ENCODE measurements around the gene SLC4A4.

SLC4A4 gene

GRCh38 chr4:71415491-71415890 lies 76.7 kb downstream of the SLC4A4 start:
- peak; percentile 26 for DNase-seq (ENCODE audit: low read depth)

GRCh38 chr4:71417150-71417549 lies 78.3 kb downstream of the SLC4A4 start:
- DNase-seq (ENCODE audit: low read depth), result no peak

DNA sequence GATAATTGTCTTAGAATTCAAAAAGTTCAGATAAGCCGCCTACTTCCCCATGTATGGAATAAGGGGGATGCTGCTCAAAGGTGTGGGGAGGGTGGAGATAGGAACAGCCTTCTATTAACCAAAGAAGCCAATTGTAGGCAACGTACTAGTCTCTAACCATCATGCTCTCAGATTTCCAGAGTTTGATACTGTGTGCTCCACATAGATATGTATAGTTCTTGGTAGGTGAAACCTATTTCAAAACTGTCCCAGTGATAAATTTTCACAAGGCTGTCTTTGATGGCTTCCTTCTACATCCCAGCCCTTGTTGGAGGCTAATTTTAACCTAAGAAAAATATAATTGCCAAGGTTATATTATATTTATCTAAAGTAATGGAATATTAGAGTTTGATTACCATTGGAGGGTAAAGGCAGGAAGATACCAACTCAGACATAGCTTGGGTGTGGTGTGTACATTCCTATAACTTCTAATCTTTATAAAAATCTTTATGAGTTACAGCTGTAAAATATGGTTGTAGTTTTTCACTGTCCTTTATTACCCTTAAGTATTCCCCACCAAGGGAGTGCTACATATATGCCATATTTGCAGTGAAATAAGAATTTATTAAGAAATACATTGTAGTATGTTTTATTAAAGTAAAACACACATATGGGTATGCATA lies 87.7 kb downstream of the SLC4A4 start:
- DNase-seq (ENCODE audit: low read depth), result no peak

DNA sequence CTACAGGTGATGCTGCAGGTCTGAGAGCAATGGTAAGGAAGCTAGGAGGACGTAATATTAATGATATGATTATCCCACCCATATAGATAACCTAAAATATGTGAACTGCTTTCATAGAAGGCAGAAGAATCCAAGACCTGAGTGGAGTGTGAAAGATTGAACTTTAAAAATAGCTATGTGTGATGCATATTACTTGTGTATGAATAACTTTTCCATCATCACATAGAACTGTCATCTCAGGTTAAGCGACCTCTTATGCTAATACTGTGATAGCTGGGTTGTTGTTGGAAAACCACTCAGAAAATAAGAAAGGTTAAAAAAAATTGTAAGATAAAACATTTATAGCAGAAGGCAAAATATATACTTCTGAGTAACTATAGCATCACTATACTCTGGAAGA lies 90.3 kb downstream of the SLC4A4 start:
- no peak for DNase-seq (ENCODE audit: low read depth)

- no peak for DNase-seq (ENCODE audit: low read depth)
Measured at GRCh38 chr4:71429962-71430361, 91.1 kb downstream of the SLC4A4 start.

DNA sequence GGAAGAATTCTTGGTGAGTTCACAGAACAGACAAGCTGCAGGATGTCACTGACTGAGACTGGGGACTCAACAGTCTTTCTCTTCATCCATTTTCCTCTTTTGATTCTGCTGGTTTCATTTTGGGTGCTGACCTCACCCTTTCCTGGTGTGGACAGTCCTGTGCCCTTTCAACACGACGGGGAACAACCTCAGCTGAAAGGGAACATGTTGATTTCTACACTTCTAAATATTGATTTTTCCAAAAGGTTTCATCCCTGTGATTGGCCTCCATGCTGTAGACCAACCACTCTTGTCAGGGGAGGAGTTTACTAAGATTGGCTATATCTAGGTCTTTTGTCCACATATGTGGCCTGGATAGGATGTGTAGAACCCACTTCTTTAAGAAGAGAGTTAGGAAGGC lies 91.8 kb downstream of the SLC4A4 start:
- DNase-seq (ENCODE audit: low read depth), result no peak

- DNase-seq (ENCODE audit: low read depth), result no peak
Measured at GRCh38 chr4:71440612-71441011, 101.8 kb downstream of the SLC4A4 start.

DNA sequence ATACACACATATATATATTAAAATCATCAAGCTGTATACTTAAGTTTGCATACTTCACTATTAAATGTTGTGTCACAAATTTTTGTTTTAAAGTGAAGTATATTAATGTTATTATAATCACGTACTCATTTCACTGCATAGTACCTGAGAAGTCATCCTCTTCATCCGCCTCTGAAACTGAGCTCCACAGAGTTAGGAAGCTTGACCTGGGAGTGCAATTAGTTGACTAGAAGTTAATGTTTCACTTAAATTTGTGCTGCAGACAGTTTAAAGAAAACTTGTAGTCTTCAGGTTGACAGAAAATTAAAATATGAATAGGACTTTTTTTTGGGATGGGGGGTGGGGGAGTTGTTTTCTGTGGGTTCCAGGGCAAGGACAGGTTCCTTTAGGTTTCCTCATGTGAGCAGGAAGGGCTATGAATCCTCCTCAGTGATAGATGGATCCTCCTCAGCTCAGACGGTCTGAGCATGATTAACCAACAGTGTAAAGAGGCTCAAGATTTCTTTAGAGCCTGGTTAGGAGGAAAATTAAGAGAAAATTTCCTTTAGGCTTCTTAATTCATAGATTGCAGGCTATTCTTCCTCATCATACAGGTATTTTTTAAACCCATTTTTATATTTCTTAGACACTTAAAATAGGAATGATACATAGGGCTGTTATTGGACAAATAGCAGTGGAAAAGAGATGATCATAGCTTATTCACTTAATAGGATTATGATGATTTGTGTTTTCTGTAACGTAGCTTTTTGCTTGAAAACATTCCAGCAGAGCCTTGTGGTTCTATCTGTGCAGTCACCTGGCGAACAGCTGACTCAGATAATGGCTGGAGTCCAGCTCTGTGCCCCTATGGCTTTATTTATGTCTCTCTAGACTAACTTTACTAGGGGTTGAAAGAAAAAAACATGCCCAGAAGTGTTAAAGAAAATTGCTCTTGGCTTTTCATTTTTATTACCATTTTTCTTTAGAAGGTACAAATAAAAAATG lies 102.7 kb downstream of the SLC4A4 start:
- no peak for DNase-seq (ENCODE audit: low read depth)

- no peak for DNase-seq (ENCODE audit: low read depth)
Measured at GRCh38 chr4:71442336-71442735, 103.5 kb downstream of the SLC4A4 start.

DNA sequence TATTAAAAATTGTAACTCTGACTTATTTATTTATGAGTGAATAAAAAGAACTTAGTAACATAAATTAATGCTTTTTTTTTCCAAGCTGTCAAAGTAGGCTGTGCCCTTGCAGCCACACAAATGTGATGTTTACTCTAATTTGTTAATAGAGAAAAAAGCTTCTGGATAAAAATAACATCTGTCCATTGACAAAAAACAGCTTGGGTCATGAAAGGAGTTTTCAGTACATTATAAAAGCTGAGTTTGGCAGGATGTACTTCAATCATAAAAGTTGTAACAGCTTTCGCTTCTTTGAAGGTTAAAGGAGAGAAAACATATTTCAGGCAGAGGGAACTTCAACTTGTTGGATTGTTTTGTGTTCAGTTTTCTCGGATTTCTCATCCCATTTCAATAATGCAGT lies 105.6 kb downstream of the SLC4A4 start:
- no peak for DNase-seq (ENCODE audit: low read depth)

DNA sequence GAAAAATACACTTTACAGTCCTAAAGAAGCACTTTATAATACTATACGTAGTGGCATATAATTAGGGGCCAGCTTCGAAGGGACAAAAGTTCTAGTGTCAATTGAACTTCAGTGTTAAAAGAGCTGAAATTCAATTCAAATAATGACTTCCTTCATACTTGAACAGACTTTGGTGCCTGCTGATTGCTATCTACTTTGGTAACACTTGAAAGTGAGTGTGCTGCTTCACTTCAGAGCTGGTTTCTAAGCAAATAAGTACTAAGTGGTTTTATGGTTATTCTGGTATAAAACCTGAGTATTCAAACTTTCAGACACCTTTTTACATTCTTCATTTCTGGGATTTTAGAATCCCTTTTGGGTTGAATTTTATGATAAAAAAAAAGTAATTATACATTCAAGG lies 107.0 kb downstream of the SLC4A4 start:
- no peak for DNase-seq (ENCODE audit: low read depth)

DNA sequence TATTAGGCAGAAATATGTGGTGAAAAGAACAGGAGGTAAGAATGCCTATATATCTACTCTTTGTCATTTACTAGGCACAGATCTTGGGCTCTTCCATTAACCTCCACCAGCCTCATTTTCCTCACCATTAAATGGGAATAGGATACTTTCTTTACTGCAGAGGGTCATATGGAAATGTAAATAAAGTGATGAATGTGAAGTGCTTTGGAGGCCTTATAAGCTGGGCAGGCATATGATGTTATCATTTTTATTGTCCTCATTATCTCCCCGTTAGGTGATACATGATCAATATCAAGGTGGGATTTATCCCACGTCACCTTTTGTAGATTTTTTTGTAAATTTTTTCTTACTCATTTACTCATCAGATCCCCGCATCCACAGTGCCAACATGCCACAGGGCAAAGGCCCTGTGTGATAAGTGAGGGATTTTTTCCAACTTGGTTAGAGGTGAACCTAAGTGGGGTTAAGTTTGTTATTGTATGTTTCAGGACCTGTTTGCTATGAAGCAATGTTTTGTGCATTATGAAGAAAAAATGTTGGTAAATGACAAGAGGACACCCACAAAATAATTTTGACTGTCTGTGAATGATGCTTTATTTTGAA lies 107.8 kb downstream of the SLC4A4 start:
- no peak for DNase-seq (ENCODE audit: low read depth)

DNA sequence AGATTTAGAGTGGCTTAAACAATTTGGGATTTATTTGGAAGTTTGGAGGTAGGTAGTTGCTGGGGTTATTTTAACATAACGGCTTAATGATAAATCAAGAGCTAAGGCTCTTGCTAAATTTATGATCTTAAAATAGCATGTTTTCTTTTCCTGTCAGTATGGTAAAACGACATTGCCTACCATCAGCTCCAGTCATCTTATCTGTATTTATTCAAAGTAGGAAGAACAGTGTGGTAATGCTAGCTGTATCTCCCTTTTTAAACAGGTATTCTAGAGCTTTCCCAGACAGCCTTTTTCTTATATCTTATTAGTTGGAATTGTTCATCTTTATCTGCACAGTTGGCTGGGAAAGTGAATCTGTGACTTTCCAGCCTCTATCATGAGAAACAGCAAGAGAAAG lies 110.2 kb downstream of the SLC4A4 start:
- no peak for DNase-seq (ENCODE audit: low read depth)

DNA sequence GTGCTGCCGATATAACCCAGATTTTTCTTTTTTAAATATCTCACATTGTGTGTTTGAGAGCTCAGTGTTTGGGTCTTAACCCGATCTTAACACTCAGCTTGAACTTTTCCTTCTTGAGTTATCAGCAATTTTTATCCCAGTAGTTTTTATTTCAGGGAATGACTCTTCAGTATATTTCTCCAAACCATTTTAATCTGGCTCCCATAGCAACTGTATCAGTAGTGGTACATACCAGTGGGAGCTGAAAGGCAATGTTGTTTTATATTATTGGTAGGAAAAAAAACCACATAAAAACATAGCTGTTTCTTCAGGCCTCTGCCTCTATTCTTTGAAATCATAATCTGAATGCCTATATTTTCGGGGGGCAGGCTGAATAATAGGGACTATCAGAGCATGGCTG lies 111.1 kb downstream of the SLC4A4 start:
- no peak for DNase-seq (ENCODE audit: low read depth)

DNA sequence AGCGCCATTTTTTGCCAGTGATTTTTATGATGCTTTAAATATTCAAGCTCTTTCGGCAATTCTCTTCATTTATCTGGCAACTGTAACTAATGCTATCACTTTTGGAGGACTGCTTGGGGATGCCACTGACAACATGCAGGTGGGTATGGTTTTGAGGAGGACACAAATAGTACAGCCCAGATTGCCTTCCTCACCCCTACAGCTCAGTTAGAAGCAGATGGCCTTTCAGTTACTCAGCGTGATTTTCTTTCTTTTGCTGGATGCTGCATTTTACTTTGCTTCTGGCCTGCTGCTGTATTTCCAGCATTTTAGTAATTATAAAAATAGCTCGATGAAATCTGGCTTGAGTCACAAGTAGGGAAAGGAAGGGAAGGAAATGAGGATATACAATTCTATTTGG lies 114.7 kb downstream of the SLC4A4 start:
- DNase-seq (ENCODE audit: low read depth), result no peak

DNA sequence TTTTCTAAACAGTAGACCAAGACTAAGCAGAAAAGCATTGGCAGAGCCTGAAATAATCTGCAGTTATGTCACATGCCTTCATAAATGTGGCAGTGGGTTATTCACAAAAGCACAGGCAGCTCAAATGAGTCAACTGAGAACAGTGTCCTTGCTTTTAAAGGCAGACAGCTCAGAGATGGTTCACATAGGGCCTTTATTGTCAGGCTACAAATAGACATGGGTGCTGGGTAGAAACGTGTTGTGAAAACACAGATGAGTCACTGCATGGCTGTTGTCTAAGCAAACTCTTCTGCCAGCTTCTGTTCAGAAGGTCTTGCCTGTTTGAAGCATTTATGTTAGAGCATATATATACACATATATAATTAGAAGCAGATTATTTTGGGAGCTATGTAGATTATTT lies 118.0 kb downstream of the SLC4A4 start:
- no peak for DNase-seq (ENCODE audit: low read depth)

DNA sequence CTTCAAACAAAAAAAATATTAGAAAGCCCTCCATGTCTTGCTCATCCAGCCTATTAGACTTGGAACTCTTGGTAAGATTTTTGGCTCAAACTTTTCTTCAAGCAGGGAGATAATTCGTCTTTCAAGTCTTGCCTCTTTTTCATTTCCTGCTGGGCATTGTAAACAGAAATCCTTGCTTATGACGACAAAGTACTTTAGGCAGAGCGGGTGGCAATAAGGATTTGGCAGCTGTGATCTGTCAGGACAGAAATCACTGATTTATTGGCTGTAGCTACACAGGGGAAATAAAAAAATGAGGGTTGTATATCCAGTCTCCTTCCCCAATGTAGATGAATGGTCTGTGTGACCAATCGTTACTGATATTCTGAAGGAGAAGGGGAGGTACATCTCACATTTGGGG lies 121.6 kb downstream of the SLC4A4 start:
- no peak for DNase-seq (ENCODE audit: low read depth)

GRCh38 chr4:71461422-71461821 lies 122.6 kb downstream of the SLC4A4 start:
- no peak for DNase-seq (ENCODE audit: low read depth)

GRCh38 chr4:71466775-71467174 lies 128.0 kb downstream of the SLC4A4 start:
- DNase-seq (ENCODE audit: low read depth), result no peak

- no peak for DNase-seq (ENCODE audit: low read depth)
Measured at GRCh38 chr4:71468116-71468710, 129.4 kb downstream of the SLC4A4 start.

DNA sequence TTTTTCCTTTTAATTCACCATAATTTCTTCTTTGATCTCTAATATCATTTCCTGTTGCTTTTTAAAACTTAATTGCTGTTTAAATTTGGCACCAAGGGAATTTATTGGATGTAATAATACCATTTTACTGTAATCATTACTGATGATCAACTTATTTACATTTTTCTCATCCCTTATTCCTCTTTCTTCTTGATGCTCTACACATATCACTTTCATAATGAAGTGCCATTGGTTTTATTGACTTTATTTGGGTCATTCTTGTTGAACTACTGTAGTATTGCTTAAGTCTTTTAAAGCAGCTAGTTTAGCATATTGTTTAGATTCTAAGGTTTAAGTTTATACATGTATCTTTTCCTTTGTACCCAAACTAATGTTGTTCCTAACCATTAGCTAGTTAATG lies 130.7 kb downstream of the SLC4A4 start:
- no peak for DNase-seq (ENCODE audit: low read depth)

- DNase-seq (ENCODE audit: low read depth), result no peak
Measured at GRCh38 chr4:71470524-71470923, 131.7 kb downstream of the SLC4A4 start.

DNA sequence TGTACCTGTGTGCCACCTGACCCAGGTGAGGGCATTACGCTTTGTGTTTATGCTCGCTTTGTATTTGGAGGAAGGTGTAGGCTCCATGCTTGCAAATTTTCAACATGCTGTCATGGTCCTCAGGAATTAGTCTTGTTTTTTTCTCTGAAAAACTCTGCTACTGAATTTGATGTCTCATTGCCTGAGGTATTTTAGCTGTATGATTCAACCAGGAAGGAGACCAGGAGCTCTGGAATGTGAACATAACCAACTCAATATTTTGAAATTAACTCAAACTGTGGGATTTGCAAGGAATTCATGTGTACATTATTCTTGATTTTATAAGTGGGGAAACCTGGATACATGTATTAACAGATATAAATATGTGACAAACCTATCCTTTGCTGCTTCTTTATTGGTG lies 134.1 kb downstream of the SLC4A4 start:
- peak; percentile 68 for DNase-seq (ENCODE audit: low read depth)

All from HS-27A (cell line).